GM21390 (cell line): ENCODE data around the gene PPM1J.
"Not testable (repeated sequence)": the region's sequence is repeated elsewhere in the genome, so short reads cannot be mapped to it uniquely, and the experiment has no call there.

Experiments used
- ATAC-seq: cut with Tn5 transposase; IDR thresholded peaks from one replicate; pipeline ENCODE4 v1.9.1; 2021; ENCODE audit not compliant: unreplicated experiment

PPM1J gene

DNA sequence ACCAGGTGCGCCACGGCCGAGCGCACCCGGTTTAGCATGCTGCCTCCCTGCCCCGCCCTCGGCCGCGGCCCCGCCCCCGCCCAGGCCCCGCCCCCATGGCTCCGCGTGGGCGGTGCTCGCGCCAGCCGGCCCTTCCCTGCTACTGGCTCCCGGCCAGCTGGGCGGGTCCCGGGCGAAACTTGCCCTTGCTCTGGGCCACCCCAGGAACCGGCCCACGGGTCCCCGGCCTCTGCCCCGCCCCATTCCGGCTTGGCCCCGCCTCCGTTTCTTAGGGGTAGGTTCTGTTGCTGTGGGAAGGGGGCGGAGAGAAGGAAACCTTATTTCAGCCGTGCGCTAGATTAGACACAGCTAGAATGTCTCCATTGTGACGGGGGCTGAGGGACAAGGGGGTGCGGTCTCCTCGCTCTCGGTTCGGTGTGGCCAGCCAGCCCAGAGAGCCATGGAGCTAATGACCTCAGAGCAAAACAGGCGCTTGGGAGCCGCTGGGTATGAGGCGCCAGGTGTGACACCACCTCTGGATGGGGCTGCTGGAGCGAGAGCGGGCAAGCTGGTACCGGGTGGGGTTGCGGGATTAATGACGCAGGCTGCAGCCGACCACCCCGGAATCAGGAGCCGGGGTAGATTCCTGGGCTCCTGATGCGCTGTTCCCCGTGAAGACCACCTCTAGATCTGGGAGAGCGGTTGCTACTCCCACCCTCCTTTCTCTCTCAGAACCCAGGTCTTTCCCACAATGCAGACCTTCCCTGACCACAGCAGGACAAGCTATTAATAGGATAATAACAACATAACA, at the start of gene PPM1J:
Gene PPM1J (minus strand): TSS at position 69 of the 790 bp plus-strand sequence. CDS start 31 bp downstream, at position 38.
- ATAC-seq: peak; percentile 71

GRCh38 chr1:112762541-112763500, 47.7 kb upstream of the PPM1J start:
- no peak for ATAC-seq

GRCh38 chr1:112761714-112762480, 46.8 kb upstream of the PPM1J start:
- ATAC-seq: no peak

GRCh38 chr1:112759228-112759627, 44.1 kb upstream of the PPM1J start:
- ATAC-seq: no peak

GRCh38 chr1:112754116-112754628, 39.0 kb upstream of the PPM1J start:
- ATAC-seq: no peak

GRCh38 chr1:112748396-112748795, 33.3 kb upstream of the PPM1J start:
- no peak for ATAC-seq

DNA sequence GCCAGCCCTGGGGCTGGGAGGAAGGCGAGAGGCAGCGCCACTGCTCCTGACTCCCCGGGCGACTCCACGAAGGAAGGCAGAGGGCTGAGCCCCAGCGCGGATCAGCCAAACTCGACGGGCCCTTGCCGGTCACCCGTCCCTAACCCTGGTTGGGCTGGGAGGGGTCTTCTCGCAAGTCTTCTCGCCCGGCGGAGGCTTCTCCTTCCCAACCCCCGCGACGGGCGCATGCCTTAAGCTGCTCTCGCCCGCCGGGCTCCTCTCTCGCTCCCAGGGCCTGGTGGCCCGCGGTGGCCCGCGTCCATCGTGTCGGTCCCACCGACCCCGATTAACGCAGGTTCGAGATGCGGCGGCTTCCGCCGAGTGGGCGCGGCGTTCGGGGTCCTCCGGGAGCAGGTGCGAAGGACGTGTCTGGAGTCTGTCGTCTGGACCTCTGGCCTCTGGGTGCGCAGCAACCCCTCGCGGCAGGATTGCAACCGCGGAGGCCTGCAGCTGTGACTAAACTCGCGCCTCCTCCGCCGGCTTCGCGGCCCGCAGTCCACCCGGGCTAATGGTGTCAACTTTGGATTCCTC, 29.0 kb upstream of the PPM1J start:
- no peak for ATAC-seq

DNA sequence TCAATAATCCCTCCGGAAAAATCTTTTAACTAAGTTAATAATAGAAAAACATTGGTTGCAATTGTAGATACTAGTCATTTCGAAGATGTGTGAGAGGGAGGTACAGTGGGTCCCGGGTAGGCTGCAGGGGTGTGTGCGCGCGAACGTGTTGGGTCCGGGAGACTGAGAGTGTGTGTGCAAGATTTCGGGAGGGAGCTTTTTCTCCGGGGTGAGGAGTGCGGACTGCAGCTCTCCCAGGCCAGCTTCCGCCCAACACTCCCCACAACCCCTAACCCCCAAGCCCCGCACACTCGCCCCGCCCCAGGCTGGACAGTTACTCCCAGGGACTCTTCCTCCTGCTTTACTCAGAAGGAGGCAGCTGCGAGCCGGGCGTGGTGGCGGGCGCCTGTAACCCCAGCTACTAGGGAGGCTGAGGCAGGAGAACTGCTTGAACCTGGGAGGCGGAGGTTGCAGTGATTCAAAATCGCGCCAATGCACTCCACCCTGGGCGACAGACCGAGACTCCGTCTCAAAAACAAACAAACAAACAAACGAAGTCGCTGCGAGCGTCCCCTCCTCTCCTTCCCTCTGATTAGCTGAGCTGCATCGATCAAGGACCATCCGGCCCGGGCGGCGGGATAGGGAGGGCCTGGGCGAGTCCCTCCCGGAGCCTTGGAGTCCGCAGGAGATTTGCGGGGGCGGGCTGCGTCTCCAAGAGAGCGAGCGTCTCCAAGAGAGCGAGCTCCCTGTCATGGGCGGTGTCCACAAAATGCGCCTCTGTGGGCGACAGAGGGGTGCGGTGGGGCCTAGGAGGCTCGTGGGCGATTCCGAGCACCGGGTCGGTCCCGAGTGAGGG, 28.3 kb upstream of the PPM1J start:
- ATAC-seq: no peak

DNA sequence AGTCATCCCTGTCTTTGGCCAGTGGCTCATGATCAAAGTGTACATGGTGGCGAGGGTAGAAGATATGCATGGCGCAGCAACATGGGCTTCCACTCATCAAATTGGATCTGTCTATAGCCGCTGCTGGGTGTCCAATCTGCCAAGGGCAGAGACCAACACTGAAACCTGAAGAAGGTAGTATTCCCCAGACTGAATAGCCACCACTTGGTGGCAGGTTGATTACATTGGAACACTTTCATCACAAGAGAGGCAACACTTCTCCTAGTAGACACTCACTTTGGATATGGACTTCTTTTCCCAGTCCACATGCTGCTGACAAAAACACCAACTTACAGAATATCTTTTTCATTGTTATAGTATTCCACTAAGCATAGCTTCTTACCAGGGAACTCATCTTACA, 22.4 kb upstream of the PPM1J start:
- no peak for ATAC-seq

DNA sequence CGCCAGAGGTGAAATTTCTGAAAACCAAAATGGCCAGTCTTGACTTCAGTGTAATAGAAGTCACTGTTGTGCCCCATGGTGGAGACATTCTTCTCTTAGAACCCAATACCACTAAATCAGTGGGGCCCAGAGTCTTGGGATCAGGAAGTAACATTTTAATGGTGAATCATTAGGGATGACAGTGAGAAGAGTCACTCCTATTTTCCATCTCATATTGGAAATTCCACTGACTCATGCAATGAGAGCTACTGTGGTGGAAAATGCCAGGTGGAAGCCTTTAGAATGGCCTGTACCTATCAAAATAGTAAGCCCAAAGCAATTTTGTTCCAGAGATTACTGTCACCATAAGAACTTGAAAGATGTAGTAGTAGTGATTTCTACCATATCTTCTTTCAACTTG, 20.6 kb upstream of the PPM1J start:
- ATAC-seq: no peak

DNA sequence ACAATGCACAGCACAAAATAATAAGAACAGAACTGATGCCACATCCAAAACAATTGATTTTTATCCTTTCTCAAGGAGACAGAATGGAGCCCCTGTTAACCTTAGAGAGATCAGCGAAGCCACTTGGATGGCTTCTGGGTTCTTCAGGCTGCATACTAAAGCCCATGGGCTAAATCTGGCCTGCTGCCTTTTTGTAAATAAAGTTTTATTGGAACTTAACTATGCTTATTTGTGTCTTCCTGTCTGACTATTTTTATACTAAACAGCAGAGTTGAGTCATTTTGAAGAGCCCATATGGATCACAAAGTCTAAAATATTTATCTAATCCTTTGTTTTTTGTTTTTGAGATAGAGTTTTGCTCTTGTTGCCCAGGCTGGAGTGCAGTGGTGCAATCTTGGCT, 16.3 kb upstream of the PPM1J start:
- ATAC-seq: no peak

- ATAC-seq: no peak
These were observed 14.8 kb upstream of the PPM1J start for GRCh38 chr1:112729909-112730308.

DNA sequence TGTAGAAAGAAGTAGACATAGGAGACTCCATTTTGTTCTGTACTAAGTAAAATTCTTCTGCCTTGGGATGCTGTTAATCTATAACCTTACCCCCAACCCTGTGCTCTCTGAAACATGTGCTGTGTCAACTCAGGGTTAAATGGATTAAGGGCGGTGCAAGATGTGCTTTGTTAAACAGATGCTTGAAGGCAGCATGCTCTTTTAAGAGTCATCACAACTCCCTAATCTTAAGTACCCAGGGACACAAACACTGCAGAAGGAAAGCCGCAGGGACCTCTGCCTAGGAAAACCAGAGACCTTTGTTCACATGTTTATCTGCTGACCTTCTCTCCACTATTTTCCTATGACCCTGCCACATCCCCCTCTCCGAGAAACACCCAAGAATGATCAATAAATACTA, 13.9 kb upstream of the PPM1J start:
- not testable (repeated sequence) for ATAC-seq

DNA sequence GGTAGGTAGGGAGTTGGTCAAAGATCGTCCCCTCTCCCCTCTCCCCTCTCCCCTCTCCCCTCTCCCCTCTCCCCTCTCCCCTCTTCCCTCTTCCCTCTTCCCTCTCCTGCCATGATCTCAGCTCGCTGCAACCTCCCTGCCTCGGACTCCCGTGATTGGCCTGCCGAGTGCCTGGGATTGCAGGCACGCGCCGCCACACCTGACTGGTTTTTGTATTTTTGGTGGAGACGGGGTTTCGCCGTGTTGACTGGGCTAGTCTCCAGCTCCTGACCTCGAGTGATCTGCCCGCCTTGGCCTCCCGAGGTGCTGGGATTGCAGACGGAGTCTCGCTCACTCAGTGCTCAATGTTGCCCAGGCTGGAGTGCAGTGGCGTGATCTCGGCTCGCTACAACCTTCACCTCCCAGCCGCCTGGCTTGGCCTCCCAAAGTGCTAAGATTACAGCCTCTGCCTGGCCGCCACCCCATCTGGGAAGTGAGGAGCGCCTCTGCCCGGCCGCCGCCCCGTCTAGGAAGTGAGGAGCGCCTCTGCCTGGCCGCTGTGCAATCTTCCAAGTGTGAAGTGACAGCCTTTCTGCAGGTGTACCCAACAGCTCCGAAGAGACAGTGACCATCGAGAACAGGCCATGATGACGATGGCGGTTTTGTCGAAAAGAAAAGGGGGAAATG, 13.3 kb upstream of the PPM1J start:
- not testable (repeated sequence) for ATAC-seq

- no peak for ATAC-seq
These were observed 12.6 kb upstream of the PPM1J start for GRCh38 chr1:112727716-112728115.

DNA sequence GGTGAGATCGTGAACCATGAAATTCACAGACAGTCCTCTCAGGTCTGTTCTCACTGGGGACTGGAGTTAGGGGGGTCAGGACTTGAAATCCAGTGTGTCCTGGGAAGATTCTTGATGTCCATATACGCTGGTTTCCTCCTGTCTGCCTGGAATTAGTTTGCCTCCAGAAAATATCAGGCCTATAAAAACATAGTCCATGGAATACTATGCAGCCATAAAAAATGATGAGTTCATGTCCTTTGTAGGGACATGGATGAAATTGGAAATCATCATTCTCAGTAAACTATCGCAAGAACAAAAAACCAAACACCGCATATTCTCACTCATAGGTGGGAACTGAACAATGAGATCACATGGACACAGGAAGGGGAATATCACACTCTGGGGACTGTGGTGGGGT, 9.1 kb upstream of the PPM1J start:
- not testable (repeated sequence) for ATAC-seq

GRCh38 chr1:112723511-112723839, 8.3 kb upstream of the PPM1J start:
- ATAC-seq: no peak

DNA sequence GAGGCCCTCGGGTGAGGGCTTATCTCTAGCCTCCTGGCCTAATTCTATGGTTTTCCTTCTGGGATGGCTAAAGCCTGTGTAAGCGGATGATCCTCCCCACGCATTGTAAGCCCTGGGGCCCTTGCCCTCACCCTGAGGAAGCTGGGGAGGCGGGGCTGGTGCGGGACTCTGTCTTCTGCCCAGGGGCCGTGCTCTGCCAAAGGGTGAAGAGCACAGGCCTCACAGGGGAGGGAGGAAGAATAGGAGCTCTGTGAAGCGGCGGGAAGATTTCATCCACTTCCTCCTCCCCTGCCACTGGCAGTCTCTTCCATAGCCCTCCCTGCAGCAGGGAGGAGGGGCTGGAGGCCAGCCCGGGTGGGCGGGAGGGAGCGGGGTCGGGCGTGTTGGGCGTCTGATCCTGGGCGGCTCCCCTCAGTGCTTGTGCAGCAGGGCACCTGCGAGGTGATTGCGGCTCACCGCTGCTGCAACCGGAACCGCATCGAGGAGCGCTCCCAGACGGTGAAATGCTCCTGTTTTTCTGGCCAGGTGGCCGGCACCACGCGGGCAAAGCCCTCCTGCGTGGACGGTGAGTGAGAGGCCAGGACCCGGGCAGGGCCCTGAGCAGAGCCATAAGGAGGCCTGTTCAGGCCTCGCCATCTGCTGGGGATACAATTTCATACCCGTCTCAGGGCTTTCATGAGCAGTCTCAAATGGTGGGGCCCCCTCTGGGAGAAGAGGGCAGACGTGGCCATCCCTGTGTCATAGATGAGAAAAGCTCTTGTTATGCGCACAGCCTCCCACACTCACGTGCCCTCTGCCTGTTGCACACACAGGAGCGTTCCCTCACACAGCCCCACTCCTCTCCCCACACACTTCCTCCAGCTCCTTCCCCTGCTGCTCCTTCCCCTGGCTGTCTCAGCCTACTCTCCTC, 7.7 kb upstream of the PPM1J start:
- no peak for ATAC-seq
